Measurements from ENCODE around the gene ARHGAP22. TPM values are rescaled to one million over a fixed set of nuclear protein-coding genes. Genes with fewer than 3 reads are reported as not detected.

ARHGAP22 gene
- total RNA-seq, 2 donors from 2014 or later: 4.4 to 8.6 TPM

DNA sequence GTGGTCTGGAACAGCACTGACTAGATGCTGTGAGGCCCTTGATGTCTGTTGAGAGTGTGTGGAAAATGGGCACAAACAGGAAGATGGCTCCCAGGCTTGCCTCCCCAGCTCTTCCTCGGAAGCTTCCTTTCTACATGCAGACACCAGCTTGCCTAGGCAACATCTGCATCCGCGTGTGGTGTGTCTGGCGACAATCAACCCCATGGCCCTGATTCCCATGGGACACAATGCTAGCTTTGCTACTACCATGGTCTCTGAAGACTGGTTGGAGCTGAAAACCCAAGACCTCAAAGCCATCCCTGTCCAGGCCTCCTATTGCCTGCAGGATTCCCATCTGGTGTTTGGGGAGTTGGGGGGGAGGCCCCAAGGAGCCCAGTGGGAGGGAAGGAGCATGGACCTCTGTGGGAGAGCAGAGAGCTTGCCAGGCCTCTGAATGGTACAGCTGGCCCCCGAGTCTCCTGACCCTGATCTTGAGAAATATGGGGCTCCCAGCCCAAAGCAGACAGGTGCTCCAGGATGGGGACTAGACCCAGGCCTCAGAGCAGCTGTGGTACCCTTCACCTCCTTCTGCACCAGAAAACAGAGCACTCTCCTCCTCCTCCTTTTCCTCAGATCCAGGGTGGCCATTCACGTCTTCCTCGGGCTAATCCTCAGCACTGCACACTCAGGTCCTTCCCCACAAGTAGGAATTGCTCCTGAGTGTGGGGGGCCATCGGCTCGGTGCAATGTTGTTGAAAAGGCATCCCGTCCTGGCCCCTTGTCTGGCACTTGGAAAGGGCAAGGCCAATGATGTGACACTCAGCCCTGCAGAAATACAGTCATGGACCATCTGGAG lies 57.6 kb downstream of the ARHGAP22 start:
- Histone ChIP-seq H3K27ac (no peak overlapping the region), H3K36me3 (no peaks in the 10 kb centered on the region), H3K4me3 (no peak overlapping the region), H3K4me1 (replicated peaks) (no peaks in the 10 kb centered on the region), H3K9me3 (no peaks in the 10 kb centered on the region), H3K27me3 (replicated peaks; ENCODE audit: insufficient read depth) (no peaks in the 10 kb centered on the region)
- intact Hi-C loops (cut with DNase I): no loop called here
- WGBS: 91% methylated on average over 10 of the region's 10 CpGs
- no peak for DNase-seq (ENCODE audit: low spot score)
- TF ChIP-seq POLR2AphosphoS5 (IDR thresholded peaks at IDR 0.05) (no peak), POLR2A (IDR thresholded peaks at IDR 0.05) (no peak)
- TF ChIP-seq, protein P1, sequence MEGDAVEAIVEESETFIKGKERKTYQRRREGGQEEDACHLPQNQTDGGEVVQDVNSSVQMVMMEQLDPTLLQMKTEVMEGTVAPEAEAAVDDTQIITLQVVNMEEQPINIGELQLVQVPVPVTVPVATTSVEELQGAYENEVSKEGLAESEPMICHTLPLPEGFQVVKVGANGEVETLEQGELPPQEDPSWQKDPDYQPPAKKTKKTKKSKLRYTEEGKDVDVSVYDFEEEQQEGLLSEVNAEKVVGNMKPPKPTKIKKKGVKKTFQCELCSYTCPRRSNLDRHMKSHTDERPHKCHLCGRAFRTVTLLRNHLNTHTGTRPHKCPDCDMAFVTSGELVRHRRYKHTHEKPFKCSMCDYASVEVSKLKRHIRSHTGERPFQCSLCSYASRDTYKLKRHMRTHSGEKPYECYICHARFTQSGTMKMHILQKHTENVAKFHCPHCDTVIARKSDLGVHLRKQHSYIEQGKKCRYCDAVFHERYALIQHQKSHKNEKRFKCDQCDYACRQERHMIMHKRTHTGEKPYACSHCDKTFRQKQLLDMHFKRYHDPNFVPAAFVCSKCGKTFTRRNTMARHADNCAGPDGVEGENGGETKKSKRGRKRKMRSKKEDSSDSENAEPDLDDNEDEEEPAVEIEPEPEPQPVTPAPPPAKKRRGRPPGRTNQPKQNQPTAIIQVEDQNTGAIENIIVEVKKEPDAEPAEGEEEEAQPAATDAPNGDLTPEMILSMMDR (IDR thresholded peaks at IDR 0.05): no peak

DNA sequence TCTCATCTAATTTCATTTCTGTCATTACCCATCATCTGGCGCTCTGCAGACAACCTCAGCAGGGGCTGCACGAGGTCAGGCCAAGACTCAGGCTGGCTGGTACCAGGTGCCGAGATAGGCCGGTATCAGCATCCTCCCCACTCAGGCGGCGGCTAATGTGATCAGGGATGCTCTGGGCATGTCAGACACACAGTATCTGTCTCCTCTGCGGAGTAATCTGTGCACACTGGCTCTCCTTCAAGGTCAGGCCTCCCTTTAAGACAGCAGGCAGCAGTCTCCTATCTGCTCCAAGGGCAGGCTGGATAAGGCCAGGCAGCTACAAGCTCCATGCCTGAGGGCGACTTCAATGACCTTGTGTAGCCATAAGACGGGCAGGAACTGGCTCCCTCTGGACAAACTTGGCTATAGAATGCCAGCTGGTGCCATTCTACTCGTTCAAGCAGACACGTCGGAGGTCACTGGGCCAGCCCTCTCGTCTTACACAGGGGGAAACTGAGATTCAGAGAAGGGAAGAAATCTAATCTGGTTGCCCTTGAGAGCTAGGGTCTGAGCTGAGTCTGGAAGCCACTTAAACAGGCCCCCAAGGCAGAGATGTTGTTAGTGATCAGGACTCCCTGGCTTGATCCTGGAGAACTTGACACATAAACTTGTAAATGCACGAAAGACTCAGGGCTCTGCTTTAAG lies 59.3 kb downstream of the ARHGAP22 start:
- intact Hi-C loops (cut with DNase I): no loop called here
- TF ChIP-seq POLR2AphosphoS5 (IDR thresholded peaks at IDR 0.05) (no peak), POLR2A (IDR thresholded peaks at IDR 0.05) (no peak)
- TF ChIP-seq, protein P1 (IDR thresholded peaks at IDR 0.05): no peak
- Histone ChIP-seq H3K36me3 (no peaks in the 10 kb centered on the region), H3K4me1 (replicated peaks) (no peaks in the 10 kb centered on the region), H3K27me3 (replicated peaks; ENCODE audit: insufficient read depth) (no peaks in the 10 kb centered on the region), H3K4me3 (no peak overlapping the region), H3K27ac (no peak overlapping the region), H3K9me3 (no peaks in the 10 kb centered on the region)
- no peak for DNase-seq (ENCODE audit: low spot score)
- WGBS: 94% methylated on average over 14 of the region's 14 CpGs

DNA sequence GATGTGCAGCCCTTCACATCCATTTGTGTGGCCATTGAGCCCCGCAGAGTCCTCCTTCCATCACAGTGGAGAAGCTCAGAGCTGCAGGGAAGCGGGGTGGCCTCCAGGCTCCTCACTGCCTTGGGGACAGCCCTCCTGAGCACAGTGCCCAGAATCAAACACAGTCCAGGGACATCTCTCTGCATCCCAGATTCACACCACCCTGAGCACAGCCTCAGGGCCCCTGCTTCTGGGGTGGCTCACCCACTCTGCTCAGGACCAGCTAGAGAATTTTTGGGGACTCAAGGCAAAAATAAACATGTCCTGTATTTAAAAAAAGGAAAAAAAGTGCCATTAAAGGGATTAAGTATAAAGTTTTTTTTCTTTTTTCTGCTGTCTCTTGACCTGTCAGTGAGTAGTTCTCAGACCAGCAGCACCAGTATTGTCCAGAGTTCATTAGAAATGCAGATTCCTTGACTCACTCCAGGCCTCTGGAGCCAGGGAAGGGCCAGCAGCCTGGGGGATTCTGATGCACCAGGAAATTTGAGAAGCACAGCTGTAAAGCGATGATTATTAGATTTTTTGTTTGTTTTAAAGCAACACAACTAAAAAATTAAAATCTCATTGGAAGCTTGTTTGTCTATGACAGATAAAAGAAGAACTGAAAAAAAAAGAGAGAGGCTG lies 61.6 kb downstream of the ARHGAP22 start:
- no peaks in the 10 kb centered on the region for H3K9me3 ChIP-seq
- no peak overlapping the region for H3K27ac ChIP-seq
- H3K4me3 ChIP-seq: no peak overlapping the region
- no peak for DNase-seq (ENCODE audit: low spot score)
- H3K27me3 ChIP-seq (replicated peaks; ENCODE audit: insufficient read depth): no peaks in the 10 kb centered on the region
- no peaks in the 10 kb centered on the region for H3K4me1 ChIP-seq (replicated peaks)
- intact Hi-C loops (cut with DNase I): no loop called here
- 88% methylated on average over 3 of the region's 3 CpGs for WGBS
- no peaks in the 10 kb centered on the region for H3K36me3 ChIP-seq
- TF ChIP-seq POLR2AphosphoS5 (IDR thresholded peaks at IDR 0.05) (no peak), POLR2A (IDR thresholded peaks at IDR 0.05) (no peak)
- TF ChIP-seq, protein P1 (IDR thresholded peaks at IDR 0.05): no peak

DNA sequence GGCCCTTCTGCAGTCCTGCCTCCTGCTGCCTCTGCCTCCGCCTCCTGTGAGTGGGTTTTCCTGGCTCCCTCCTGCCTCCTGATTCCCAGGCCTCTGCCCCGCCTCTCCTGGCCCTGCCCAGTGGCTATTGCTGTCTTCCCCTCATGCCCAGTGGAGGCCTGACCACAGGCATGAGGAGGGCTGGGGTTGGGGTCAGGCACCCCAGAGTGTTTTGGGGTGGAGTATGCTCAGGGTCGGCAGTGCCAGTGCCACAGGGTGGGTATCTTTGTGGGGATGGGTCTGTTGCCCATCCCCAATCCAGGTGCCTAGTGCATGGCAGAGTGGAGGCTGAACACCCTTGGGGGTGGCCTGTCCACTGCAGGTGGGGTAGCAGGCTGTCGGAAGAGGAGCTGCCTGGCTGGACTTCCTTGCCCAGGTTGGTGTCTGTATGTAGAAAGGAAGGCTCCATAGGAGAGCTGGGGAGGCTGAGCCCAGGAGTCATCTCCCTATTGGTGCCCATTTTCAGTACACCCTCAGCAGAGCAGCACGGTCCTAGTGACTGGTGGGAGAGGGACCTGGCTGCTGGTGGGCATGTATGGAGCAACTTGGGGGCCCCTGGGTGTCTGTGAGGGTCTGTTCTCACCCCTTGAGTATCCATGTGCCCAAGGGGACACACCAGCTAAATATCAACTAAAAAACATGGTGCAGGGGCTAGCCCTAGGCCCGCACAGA lies 62.2 kb downstream of the ARHGAP22 start:
- TF ChIP-seq POLR2A (IDR thresholded peaks at IDR 0.05) (no peak), POLR2AphosphoS5 (IDR thresholded peaks at IDR 0.05) (no peak)
- TF ChIP-seq, protein P1 (IDR thresholded peaks at IDR 0.05): no peak
- Histone ChIP-seq H3K4me3 (no peak overlapping the region), H3K27me3 (replicated peaks; ENCODE audit: insufficient read depth) (no peaks in the 10 kb centered on the region), H3K9me3 (no peaks in the 10 kb centered on the region), H3K4me1 (replicated peaks) (no peaks in the 10 kb centered on the region), H3K27ac (no peak overlapping the region), H3K36me3 (no peaks in the 10 kb centered on the region)
- DNase-seq (ENCODE audit: low spot score): no peak
- intact Hi-C loops (cut with DNase I): no loop called here
- WGBS: 98% methylated on average over 6 of the region's 6 CpGs
